Measurements from ENCODE around the gene UMODL1. TPM values are rescaled to one million over a fixed set of nuclear protein-coding genes. Genes with fewer than 3 reads are reported as not detected.
"Not testable (repeated sequence)": the region's sequence is repeated elsewhere in the genome, so short reads cannot be mapped to it uniquely, and the experiment has no call there.

UMODL1 gene
- total RNA-seq, 1 experiment from 2014 or later = not detected

DNA sequence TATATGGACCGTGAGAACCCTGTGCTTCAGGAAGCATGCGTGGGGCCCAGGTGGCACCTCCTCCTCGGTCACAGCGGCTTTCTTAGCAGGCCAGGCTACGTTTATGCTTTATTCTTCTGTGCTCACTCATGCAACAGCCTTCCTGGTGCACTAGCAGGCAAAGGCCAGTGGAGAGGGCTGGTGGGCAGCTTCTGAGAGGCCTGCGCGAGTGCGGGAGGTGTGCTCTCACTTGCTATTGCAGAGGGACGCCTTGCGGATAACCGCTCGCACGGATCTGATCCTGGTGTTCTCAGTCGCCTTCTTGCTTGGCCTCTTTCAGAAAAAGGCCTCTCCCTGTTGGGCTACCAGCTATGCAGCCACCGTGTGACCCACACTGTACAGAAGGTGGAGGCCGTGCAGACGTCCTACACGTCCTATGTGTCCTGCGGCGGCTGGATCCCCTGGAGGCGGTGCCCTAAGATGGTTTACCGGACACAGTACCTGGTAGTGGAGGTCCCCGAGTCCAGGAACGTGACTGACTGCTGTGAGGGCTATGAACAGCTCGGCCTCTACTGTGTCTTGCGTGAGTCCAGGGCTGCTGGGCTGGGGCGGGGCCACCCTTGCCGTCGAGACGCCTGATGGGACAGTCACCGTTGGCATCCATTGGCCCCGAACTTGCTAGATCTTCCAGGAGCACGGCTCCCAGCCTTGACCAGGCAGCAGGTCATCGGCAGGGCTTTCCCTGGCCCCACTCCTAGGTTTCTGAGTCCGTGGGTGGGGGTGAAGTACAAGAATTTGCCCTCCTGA, 4.8 kb downstream of the UMODL1 start:
- Histone ChIP-seq H3K79me2 (ENCODE audit: insufficient read depth, low read length) (no peaks in the 10 kb centered on the region), H4K8ac (replicated peaks; ENCODE audit: insufficient read length, low read depth, low read length) (no peak overlapping the region), H3K14ac (ENCODE audit: insufficient read depth, low read length) (peak overlapping the region; percentile 57), H4K20me1 (ENCODE audit: control insufficient read depth, insufficient read depth, insufficient read length) (no peaks in the 10 kb centered on the region), H3K4ac (ENCODE audit: low read depth, low read length) (no peak overlapping the region), H3K79me1 (ENCODE audit: insufficient read depth, low read depth, low read length, poor library complexity, severe bottlenecking) (no peaks in the 10 kb centered on the region), H2BK120ac (ENCODE audit: low read depth, low read length, poor library complexity, severe bottlenecking) (no peak overlapping the region), H3K27ac (ENCODE audit: insufficient read length, low read depth, low read length) (no peak overlapping the region), H3K4me1 (ENCODE audit: insufficient read depth, low read length) (no peaks in the 10 kb centered on the region), H3K9me3 (ENCODE audit: control insufficient read depth, low read depth, low read length) (no peaks in the 10 kb centered on the region), H3K4me2 (ENCODE audit: insufficient read depth, insufficient read length, low read length) (no peak overlapping the region), H2BK5ac (ENCODE audit: insufficient read length, low read length) (no peak overlapping the region), H3K9ac (ENCODE audit: extremely low read depth, insufficient read length, low read length) (no peak overlapping the region), H3K23ac (ENCODE audit: insufficient read length, low read depth, low read length) (no peak overlapping the region), H2AFZ (ENCODE audit: low read length) (no peak overlapping the region), H3K27me3 (ENCODE audit: insufficient read depth, low read length) (no peaks in the 10 kb centered on the region), H4K91ac (ENCODE audit: insufficient read length, low read depth, low read length) (no peak overlapping the region), H4K5ac (ENCODE audit: insufficient read length, low read depth, low read length) (no peak overlapping the region), H2BK15ac (ENCODE audit: low read depth, low read length) (no peak overlapping the region), H2AK5ac (ENCODE audit: insufficient read length, low read length) (no peak overlapping the region), H3T11ph (ENCODE audit: low read length) (no peak overlapping the region), H2BK20ac (ENCODE audit: low read depth, low read length, poor library complexity, severe bottlenecking) (no peak overlapping the region), H3K18ac (ENCODE audit: insufficient read length, low read depth, low read length) (no peak overlapping the region), H2BK12ac (ENCODE audit: insufficient read length, low read depth, low read length) (no peak overlapping the region), H3K23me2 (ENCODE audit: insufficient read length, low read depth, low read length, poor library complexity, severe bottlenecking) (no peaks in the 10 kb centered on the region), H3K56ac (ENCODE audit: insufficient read length, low read depth, low read length) (no peak overlapping the region)
- Mint-ChIP-seq H3K36me3 (ENCODE audit: insufficient read depth in 1 of 3, low read depth in 3 of 3) (no peaks in the 10 kb centered on the region), H3K4me3 (no peak overlapping the region), H3K27me3 (ENCODE audit: low read depth) (peaks cover 1% of the 10 kb centered on the region), H3K4me1 (peaks cover 0 to 2% of the 10 kb centered on the region in 2 experiments; a peak in 1 of 4 replicates), H3K27ac (no peak overlapping the region), H3K9me3 (no peaks in the 10 kb centered on the region)
- no peak for DNase-seq
- TF ChIP-seq, protein P1, sequence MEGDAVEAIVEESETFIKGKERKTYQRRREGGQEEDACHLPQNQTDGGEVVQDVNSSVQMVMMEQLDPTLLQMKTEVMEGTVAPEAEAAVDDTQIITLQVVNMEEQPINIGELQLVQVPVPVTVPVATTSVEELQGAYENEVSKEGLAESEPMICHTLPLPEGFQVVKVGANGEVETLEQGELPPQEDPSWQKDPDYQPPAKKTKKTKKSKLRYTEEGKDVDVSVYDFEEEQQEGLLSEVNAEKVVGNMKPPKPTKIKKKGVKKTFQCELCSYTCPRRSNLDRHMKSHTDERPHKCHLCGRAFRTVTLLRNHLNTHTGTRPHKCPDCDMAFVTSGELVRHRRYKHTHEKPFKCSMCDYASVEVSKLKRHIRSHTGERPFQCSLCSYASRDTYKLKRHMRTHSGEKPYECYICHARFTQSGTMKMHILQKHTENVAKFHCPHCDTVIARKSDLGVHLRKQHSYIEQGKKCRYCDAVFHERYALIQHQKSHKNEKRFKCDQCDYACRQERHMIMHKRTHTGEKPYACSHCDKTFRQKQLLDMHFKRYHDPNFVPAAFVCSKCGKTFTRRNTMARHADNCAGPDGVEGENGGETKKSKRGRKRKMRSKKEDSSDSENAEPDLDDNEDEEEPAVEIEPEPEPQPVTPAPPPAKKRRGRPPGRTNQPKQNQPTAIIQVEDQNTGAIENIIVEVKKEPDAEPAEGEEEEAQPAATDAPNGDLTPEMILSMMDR (conservative IDR thresholded peaks at IDR 0.05) = peak; percentile 18; the same call in 1 of the 3 replicates
- no CpG with 5 or more reads among the region's 35 CpGs for WGBS (ENCODE audit: extremely low coverage, insufficient read length, low lambda C conversion rate)

DNA sequence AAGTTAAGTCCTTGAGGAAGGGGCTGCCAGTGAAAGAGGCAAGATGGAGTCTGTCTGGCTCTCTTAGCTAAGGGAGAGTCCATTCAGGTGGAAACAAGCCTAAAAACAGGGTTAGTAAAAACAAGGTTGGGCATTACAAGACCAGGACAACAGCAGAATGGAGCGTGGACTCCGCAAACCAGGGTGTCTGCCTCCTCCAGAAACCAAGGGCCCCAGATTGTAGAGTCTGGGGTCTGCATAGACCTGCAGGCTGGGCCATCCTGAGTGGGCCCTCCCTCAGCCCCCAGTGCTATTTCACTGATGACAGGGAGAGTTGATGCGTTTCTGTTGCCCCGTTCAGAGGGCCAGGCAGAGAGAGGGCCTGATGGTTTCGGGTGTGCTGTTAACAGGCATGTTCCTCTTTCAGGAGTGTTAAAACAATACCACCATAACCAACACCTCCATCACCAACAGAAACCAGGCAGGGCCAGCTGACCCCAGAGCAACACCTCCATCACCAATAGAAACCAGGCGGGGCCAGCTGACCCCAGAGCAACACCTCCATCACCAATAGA, 6.6 kb downstream of the UMODL1 start:
- H3K4me3 Mint-ChIP-seq; H2BK20ac ChIP-seq (ENCODE audit: low read depth, low read length, poor library complexity, severe bottlenecking); H3K79me1 ChIP-seq (ENCODE audit: insufficient read depth, low read depth, low read length, poor library complexity, severe bottlenecking); H3K27ac Mint-ChIP-seq; H3K4ac ChIP-seq (ENCODE audit: low read depth, low read length); H3K4me1 ChIP-seq (ENCODE audit: insufficient read depth, low read length); H2AFZ ChIP-seq (ENCODE audit: low read length); H3K36me3 Mint-ChIP-seq (ENCODE audit: insufficient read depth in 1 of 3, low read depth in 3 of 3); H3K14ac ChIP-seq (ENCODE audit: insufficient read depth, low read length); H3T11ph ChIP-seq (ENCODE audit: low read length); H2AK5ac ChIP-seq (ENCODE audit: insufficient read length, low read length); H4K8ac ChIP-seq (replicated peaks; ENCODE audit: insufficient read length, low read depth, low read length); H3K79me2 ChIP-seq (ENCODE audit: insufficient read depth, low read length); H2BK12ac ChIP-seq (ENCODE audit: insufficient read length, low read depth, low read length); H3K9me3 Mint-ChIP-seq; H4K5ac ChIP-seq (ENCODE audit: insufficient read length, low read depth, low read length); H2BK120ac ChIP-seq (ENCODE audit: low read depth, low read length, poor library complexity, severe bottlenecking); H3K4me1 Mint-ChIP-seq; H3K27ac ChIP-seq (ENCODE audit: insufficient read length, low read depth, low read length); H3K9ac ChIP-seq (ENCODE audit: extremely low read depth, insufficient read length, low read length); H4K91ac ChIP-seq (ENCODE audit: insufficient read length, low read depth, low read length); H3K56ac ChIP-seq (ENCODE audit: insufficient read length, low read depth, low read length); H3K18ac ChIP-seq (ENCODE audit: insufficient read length, low read depth, low read length); H2BK5ac ChIP-seq (ENCODE audit: insufficient read length, low read length); H4K20me1 ChIP-seq (ENCODE audit: control insufficient read depth, insufficient read depth, insufficient read length); H2BK15ac ChIP-seq (ENCODE audit: low read depth, low read length); H3K27me3 Mint-ChIP-seq (ENCODE audit: low read depth); H3K23me2 ChIP-seq (ENCODE audit: insufficient read length, low read depth, low read length, poor library complexity, severe bottlenecking); H3K27me3 ChIP-seq (ENCODE audit: insufficient read depth, low read length); H3K4me2 ChIP-seq (ENCODE audit: insufficient read depth, insufficient read length, low read length); H3K23ac ChIP-seq (ENCODE audit: insufficient read length, low read depth, low read length); H3K9me3 ChIP-seq (ENCODE audit: control insufficient read depth, low read depth, low read length); DNase-seq: not testable (repeated sequence)
- WGBS (ENCODE audit: extremely low coverage, insufficient read length, low lambda C conversion rate) = no CpG with 5 or more reads among the region's 6 CpGs
